Measurements from ENCODE around the gene OR8B12.
"Not testable (repeated sequence)": the region's sequence is repeated elsewhere in the genome, so short reads cannot be mapped to it uniquely, and the experiment has no call there.

The OR8B12 gene

DNA sequence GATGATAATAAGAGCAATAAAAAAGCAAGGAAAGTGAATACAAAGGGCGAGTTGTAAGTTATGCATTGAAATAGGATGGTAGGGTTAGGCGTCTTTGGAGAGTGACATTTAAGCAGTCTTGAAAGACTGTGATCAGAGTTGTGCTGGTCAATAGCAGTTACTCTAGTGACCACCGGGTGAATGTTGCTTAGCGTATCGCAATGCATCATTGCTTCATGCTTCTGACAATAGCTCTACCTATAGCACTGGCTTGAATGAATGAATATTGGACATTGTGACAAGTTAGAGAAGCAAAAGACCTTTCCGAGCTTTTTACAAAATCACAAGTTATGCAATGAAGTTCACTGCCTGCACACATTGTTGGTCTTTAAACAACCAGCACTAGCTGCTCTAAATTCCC is 7.7 kb upstream of the OR8B12 start:
- no peak for DNase-seq
- Mint-ChIP-seq H3K27me3 (peaks cover 3% of the 10 kb centered on the region), H3K36me3 (no peaks in the 10 kb centered on the region), H3K4me3 (no peak overlapping the region), H3K9me3 (no peaks in the 10 kb centered on the region), H3K4me1 (no peaks in the 10 kb centered on the region), H3K27ac (no peak overlapping the region)
- CTCF ChIA-PET, result no interaction called here

DNA sequence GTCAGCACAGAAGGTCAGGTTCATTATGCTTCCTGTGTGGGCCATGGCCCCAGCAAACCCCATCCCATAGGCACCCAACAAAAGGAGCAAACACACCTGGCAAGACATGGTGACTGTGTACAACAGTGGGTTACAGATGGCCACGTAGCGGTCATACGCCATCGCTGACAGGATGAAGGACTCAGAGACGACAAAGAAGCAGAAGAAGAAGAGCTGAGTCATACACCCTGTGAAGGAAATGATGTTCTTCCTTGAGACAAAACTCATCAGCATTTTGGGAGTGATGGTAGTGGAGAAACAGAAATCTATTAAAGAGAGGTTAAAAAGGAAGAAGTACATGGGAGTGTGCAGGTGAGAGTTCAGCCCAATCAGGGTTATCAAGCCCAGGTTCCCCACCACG is 309 bp downstream of the OR8B12 start:
- CTCF ChIA-PET, result no interaction called here
- no peak overlapping the region for H3K27ac Mint-ChIP-seq
- H3K36me3 Mint-ChIP-seq, result no peaks in the 10 kb centered on the region
- H3K27me3 Mint-ChIP-seq, result peaks cover 10% of the 10 kb centered on the region
- no peak overlapping the region for H3K4me3 Mint-ChIP-seq
- no peaks in the 10 kb centered on the region for H3K9me3 Mint-ChIP-seq
- no peak for DNase-seq
- no peaks in the 10 kb centered on the region for H3K4me1 Mint-ChIP-seq

DNA sequence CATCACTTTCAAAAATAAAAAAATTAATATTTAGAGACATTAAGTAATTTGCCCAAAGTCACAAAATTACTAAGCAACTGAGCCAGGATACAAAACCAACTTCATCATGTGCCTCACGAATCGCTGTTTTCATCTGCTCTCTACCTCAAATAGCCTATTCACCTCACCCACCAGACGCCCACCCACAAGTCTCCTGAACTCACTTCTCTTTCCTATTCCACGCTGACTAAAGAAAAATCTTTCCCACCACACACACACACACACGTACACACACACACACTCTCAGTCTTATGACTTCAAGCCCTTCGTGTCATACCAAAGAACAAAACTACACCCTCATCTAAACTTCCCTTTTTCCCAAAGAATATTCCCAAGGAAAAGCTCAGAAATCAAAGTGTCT is 2.2 kb downstream of the OR8B12 start:
- CTCF ChIA-PET, result no interaction called here
- Mint-ChIP-seq H3K27me3 (peaks cover 7% of the 10 kb centered on the region), H3K4me3 (no peak overlapping the region), H3K4me1 (no peaks in the 10 kb centered on the region), H3K27ac (no peak overlapping the region), H3K9me3 (no peaks in the 10 kb centered on the region), H3K36me3 (no peaks in the 10 kb centered on the region)
- no peak for DNase-seq

DNA sequence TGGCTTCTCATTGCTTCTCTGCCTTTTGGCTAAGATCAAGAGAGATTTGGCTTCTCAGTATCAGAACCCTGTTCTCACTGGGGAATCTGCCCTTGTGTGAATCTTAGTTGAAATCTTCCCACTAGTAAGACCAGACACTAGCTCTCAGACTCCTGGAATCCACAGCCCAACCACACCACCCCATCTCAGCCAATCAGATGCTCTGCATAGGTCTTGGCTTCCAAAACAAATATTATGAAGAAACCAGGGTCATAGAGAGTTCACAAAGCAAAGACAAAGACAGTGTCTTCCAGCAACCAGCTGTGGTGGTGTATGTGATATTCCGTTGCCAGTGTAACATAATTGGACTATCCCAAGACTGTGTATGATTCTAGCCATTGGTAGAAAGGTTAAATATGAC is 5.4 kb downstream of the OR8B12 start:
- no peaks in the 10 kb centered on the region for H3K9me3 Mint-ChIP-seq
- CTCF ChIA-PET, result no interaction called here
- no peaks in the 10 kb centered on the region for H3K36me3 Mint-ChIP-seq
- no peak for DNase-seq
- no peak overlapping the region for H3K4me3 Mint-ChIP-seq
- H3K27me3 Mint-ChIP-seq, result peaks cover 7% of the 10 kb centered on the region
- H3K4me1 Mint-ChIP-seq, result no peaks in the 10 kb centered on the region
- H3K27ac Mint-ChIP-seq, result no peak overlapping the region

DNA sequence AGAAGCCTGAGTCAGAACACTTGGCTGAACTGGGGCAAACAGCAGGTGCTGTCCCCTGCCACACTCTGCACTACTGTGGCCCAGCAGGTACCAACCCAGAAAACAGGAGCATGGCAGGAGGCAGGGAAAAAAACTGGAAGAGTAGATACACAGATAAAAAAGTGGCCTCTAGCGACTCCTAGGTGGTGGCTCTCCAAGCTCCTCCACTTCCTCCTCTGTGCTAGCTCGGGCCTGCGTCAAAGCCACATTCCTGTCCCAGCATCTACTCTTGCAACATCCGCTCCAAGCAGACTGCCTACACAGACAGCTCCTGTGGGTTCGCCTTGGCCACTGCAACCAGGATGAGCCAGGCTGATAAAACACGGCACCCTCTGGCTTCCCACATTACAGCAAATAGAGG is 6.9 kb downstream of the OR8B12 start:
- no peaks in the 10 kb centered on the region for H3K36me3 Mint-ChIP-seq
- no peak for DNase-seq
- CTCF ChIA-PET, result no interaction called here
- no peaks in the 10 kb centered on the region for H3K4me1 Mint-ChIP-seq
- no peak overlapping the region for H3K27ac Mint-ChIP-seq
- no peaks in the 10 kb centered on the region for H3K9me3 Mint-ChIP-seq
- H3K27me3 Mint-ChIP-seq, result peaks cover 7% of the 10 kb centered on the region
- H3K4me3 Mint-ChIP-seq, result no peak overlapping the region

DNA sequence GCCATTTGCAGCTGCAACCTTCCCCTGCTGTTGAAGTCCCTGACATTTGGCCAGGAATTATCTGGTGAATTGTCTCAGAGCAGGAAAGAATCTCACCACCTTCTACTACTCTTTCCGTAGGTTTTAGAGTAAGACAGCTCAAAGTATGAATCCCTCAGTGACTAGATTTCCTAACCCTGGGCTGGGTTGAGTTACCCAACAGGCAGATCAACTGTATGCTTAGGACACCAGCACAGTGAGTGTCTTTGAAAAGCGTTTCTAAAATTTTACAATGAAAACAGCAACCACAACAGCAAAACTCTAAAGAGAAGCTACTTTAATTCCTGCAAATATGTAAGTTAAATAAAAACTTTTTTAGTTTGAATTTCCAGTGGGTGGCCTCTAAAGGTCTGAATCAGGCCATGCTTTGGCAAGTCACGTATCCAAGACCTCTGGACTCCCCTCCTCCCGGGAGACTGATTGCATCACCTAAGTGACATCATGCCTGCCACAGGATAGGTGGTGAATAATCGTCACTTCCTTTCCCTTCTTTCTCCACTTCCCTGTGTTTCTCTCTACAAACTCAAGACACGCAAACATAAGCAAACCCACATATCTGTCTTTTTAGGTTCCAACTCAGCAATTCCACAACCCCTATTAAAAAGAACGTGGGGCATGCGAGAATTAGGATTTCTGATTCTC is 7.8 kb downstream of the OR8B12 start:
- no peak for DNase-seq
- H3K4me1 Mint-ChIP-seq, result no peaks in the 10 kb centered on the region
- CTCF ChIA-PET, result no interaction called here
- H3K27me3 Mint-ChIP-seq, result peaks cover 7% of the 10 kb centered on the region
- H3K36me3 Mint-ChIP-seq, result no peaks in the 10 kb centered on the region
- H3K9me3 Mint-ChIP-seq, result no peaks in the 10 kb centered on the region
- H3K4me3 Mint-ChIP-seq, result no peak overlapping the region
- H3K27ac Mint-ChIP-seq, result no peak overlapping the region

DNA sequence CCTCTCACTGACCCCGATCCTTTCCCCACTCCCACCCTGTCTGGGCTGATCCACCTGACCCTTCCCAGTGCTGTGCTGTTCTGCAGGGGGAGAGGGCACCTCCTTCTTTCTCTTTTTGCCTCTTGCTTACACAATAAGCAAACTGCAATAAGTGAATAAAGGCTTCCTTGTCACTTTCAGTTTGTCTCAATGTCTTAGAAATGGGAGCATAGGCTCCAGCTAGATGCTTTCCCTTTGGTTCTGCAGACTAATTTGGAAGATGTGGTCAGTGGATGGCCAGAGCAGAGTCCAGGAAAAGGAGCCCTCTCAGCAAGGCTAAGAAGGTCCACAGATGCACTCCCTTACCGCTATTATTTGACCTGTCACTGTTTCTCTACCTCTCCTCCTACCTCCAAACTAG is 9.4 kb downstream of the OR8B12 start:
- DNase-seq, result no peak
- Mint-ChIP-seq H3K36me3 (no peaks in the 10 kb centered on the region), H3K9me3 (no peaks in the 10 kb centered on the region), H3K27ac (no peak overlapping the region), H3K4me1 (no peaks in the 10 kb centered on the region), H3K27me3 (peaks cover 7% of the 10 kb centered on the region), H3K4me3 (no peak overlapping the region)
- CTCF ChIA-PET, result no interaction called here

DNA sequence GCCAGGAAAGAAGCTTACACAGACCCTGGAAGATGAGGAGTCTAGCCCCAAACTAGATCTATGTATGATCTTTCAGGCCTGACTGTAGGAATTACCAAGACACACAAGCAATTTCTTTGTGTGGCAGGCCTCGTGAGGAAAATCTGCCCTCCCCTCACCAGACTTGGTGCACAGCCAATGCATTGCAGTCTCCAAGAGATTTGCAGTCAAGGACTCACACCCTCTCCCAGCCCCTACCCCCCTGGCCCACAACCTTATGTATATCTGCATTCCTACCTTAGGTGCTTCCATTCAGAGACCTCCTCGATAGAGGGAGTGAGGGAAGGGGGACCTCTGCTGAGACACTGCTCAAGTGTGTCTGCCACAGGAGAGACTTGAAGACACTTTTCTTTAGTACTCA is 9.8 kb downstream of the OR8B12 start:
- CTCF ChIA-PET, result no interaction called here
- peaks cover 7% of the 10 kb centered on the region for H3K27me3 Mint-ChIP-seq

DNA sequence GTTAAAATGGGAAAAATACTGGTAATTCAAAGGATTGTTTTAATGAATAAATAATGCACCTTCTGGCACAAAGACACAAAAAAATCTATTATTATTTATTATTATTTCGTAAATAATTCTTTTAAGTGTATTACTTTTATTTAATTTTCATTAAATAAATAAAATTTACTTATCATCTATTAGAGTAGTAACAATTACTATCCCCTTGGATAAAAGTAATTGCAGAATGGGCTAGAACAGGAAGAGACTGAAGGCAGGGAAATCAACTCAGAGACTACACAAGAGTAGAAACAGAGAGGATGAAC is 23.0 kb downstream of the OR8B12 start:
- no peak for DNase-seq
- Mint-ChIP-seq H3K4me3 (no peak overlapping the region), H3K9me3 (no peaks in the 10 kb centered on the region), H3K4me1 (no peaks in the 10 kb centered on the region), H3K27me3 (no peaks in the 10 kb centered on the region), H3K27ac (no peak overlapping the region), H3K36me3 (no peaks in the 10 kb centered on the region)
- CTCF ChIA-PET, result no interaction called here

More for the DNA sequence above, 9.8 kb downstream of the OR8B12 start:
- Mint-ChIP-seq H3K27ac (no peak overlapping the region), H3K4me3 (no peak overlapping the region), H3K9me3 (no peaks in the 10 kb centered on the region), H3K36me3 (no peaks in the 10 kb centered on the region), H3K4me1 (no peaks in the 10 kb centered on the region)
- DNase-seq, result no peak

DNA sequence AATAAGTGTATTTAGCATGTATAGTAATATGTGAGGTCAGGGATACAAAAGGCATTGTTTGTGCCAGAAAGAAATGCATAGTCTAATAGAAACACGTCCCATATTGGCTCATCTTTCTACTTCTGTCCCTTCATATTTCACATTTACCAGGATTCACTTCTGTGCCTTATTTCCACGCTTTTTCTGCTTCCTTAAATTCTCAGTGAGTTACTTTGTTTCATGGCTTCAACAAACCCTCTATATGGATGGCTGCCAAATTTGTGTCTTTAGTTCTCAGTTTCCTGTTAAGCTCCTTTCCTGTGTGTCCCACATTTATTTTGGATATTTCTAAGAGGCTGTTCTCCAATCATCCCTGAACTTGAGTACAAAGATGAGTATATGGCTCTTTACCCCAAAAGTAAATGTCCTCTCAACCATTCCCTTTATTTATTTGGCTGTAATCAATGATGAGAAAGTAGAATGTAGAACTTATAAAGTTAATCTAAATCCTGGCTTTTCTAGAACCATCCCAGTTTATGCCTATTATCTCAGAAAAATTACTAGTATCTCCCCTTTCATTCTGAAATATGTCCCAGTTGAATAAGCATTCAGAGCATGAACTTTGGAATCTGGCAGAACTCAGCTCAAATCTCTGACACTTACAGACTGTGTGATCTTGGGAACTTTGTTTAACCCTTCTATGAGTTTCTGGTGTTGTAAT is 23.5 kb downstream of the OR8B12 start:
- no peak overlapping the region for H3K27ac Mint-ChIP-seq
- no peaks in the 10 kb centered on the region for H3K36me3 Mint-ChIP-seq
- no peak overlapping the region for H3K4me3 Mint-ChIP-seq
- no peaks in the 10 kb centered on the region for H3K27me3 Mint-ChIP-seq
- DNase-seq, result no peak
- no peaks in the 10 kb centered on the region for H3K9me3 Mint-ChIP-seq
- H3K4me1 Mint-ChIP-seq, result no peaks in the 10 kb centered on the region
- CTCF ChIA-PET, result no interaction called here

DNA sequence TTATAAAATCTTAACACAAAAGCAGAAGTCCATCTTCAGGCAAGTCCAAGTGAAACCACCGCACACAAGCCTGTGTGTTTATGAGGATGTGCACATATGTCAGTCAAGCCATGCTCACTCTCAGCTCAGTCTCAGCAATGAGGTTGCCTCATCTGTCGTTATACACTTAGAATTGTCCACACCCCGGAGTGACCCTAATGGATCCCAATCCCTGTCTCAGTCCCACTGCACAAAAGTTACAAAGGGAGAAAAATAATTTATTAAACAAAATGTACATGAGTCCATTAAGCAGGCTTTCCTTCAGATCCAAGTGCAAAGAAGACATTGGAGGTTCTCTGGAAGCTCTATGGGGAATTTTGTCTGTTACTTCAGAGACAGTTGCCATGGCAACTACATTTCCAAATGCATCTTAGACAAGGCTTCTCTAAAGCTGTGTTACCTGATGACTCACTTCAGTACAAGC is 24.4 kb downstream of the OR8B12 start:
- CTCF ChIA-PET, result no interaction called here
- no peaks in the 10 kb centered on the region for H3K4me1 Mint-ChIP-seq
- H3K36me3 Mint-ChIP-seq, result no peaks in the 10 kb centered on the region
- H3K4me3 Mint-ChIP-seq, result no peak overlapping the region
- H3K27ac Mint-ChIP-seq, result no peak overlapping the region
- H3K9me3 Mint-ChIP-seq, result no peaks in the 10 kb centered on the region
- no peak for DNase-seq
- H3K27me3 Mint-ChIP-seq, result no peaks in the 10 kb centered on the region

DNA sequence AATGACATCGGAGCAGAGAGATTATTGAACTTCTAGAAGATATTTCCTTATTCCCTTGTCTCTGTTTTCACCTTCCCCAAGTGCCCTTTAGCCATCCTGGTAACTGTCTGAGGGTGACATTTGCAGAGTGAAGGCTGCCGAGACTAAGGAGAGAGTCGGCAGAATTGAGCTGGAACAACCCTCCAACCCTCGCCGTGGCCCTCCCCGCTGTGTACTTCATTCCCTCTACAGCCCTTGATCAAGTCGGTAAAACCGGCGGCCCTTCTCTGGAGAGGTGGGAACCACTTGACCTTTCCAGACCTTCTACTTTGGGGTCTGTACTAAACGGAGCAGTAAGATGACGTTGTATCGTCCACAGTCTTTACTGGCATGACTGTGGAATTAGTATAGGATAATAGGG is 26.1 kb downstream of the OR8B12 start:
- H3K4me3 Mint-ChIP-seq, result no peak overlapping the region
- no peaks in the 10 kb centered on the region for H3K27me3 Mint-ChIP-seq
- CTCF ChIA-PET, result no interaction called here
- no peak for DNase-seq
- no peaks in the 10 kb centered on the region for H3K9me3 Mint-ChIP-seq
- H3K36me3 Mint-ChIP-seq, result no peaks in the 10 kb centered on the region
- no peak overlapping the region for H3K27ac Mint-ChIP-seq
- no peaks in the 10 kb centered on the region for H3K4me1 Mint-ChIP-seq

DNA sequence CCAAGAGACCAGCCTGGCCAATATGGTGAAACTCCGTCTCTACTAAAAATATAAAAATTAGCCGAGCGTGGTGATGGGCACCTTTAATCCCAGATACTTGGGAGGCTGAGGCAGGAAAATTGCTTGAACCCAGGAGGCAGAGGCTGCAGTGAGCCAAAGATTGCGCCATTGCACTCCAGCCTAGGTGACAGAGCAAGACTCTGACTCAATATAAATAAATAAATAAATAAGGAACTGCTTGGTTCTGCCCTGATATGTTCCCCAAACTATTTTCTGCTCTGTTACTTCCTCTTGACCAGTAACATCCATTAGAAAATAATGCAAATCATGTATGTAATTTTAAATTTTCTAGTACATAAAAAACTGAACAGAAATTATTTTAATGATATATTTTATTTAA is 28.8 kb downstream of the OR8B12 start:
- CTCF ChIA-PET, H3K36me3 Mint-ChIP-seq: not testable (repeated sequence)

DNA sequence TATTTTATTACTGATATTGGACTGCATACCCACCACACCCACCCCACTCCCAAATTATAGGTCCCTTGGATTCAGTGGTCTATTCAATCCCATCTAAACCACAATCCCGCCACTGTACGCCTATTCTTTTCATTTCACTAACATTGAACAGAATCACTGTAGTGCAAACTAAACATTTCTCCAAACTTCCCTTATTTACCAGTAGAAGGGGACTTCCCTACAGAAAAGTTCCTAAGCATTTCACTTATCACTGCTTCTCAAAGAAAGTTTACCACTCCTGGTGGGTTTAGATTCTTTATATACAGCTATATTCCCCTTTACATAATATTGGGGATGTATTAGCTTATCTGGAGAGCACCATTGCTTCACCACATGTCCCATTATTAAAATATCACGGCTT is 29.3 kb downstream of the OR8B12 start:
- Mint-ChIP-seq H3K27ac (no peak overlapping the region), H3K4me3 (no peak overlapping the region), H3K27me3 (no peaks in the 10 kb centered on the region), H3K36me3 (no peaks in the 10 kb centered on the region), H3K4me1 (no peaks in the 10 kb centered on the region), H3K9me3 (no peaks in the 10 kb centered on the region)
- no peak for DNase-seq
- CTCF ChIA-PET, result no interaction called here

More for the DNA sequence above, 28.8 kb downstream of the OR8B12 start:
- not testable (repeated sequence) for H3K4me3 Mint-ChIP-seq, H3K27ac Mint-ChIP-seq, H3K4me1 Mint-ChIP-seq, H3K27me3 Mint-ChIP-seq, H3K9me3 Mint-ChIP-seq, DNase-seq

DNA sequence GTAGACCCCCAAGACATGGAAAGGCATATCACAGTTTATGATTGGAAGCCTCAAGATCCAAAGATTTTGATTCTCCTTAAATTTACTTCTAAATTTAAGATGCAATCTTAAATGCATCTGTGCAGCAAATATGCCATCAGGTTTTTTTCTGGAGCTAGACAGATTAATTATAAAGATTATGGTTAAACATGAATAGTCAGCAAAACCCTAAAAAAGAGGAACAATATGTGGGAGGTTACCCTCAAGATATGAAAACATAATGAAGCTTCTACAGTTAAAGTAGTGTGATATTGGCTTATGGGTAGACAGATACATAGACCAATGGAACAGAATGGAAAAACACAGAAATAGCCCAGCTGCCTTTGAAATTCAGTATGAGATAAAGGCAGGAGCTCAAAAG is 31.7 kb downstream of the OR8B12 start:
- Mint-ChIP-seq H3K27ac (no peak overlapping the region), H3K9me3 (peaks cover 3% of the 10 kb centered on the region), H3K27me3 (no peaks in the 10 kb centered on the region), H3K4me1 (no peaks in the 10 kb centered on the region), H3K36me3 (no peaks in the 10 kb centered on the region), H3K4me3 (no peak overlapping the region)
- no peak for DNase-seq
- CTCF ChIA-PET, result no interaction called here

DNA sequence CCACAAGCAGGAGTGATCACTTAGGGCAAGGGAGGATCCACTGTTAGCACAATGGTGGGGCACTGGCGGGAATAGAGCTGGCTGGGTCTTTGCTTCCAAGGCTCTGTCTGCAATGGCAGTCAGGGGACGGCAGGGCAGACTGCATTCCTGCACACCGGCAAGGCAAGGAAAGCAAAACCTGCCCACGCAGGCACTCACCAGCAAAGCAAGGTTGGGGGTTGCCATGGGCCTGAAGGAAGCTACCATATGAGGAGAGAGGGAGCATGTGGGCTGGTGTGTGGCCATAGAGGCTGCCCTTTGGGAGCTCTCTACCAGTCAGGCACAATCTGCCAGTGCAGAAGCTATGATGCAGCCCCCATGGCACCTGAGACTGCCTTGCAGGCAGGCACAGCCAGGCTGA is 33.2 kb downstream of the OR8B12 start:
- DNase-seq, result no peak
- H3K9me3 Mint-ChIP-seq, result peaks cover 3% of the 10 kb centered on the region
- no peaks in the 10 kb centered on the region for H3K36me3 Mint-ChIP-seq
- H3K27me3 Mint-ChIP-seq, result no peaks in the 10 kb centered on the region
- H3K4me1 Mint-ChIP-seq, result no peaks in the 10 kb centered on the region
- CTCF ChIA-PET, result no interaction called here
- H3K27ac Mint-ChIP-seq, result no peak overlapping the region
- no peak overlapping the region for H3K4me3 Mint-ChIP-seq
